WI38 (cell line): Measurements from ENCODE around the gene ZNF555.

Experiments
- H3K4me3 ChIP-seq: 2 replicates; pipeline ENCODE4 v1.5.1; 2011; ENCODE audit warnings: low read depth, mild to moderate bottlenecking, control low read depth, low read length
- CTCF ChIP-seq: IDR thresholded peaks from 2 replicates; pipeline ENCODE4 v1.5.1; 2012; ENCODE audit warnings: low read depth, mild to moderate bottlenecking, control low read depth, low read length

Gene ZNF555

GRCh38 chr19:2906631-2907195 lies 65.4 kb downstream of the ZNF555 start:
- H3K4me3 ChIP-seq, result no peak overlapping the region
- TF ChIP-seq CTCF, result no peak
